ENCODE data around the gene DGLUCY.
"Not testable (repeated sequence)": the region's sequence is repeated elsewhere in the genome, so short reads cannot be mapped to it uniquely, and the experiment has no call there.

DGLUCY gene

DNA sequence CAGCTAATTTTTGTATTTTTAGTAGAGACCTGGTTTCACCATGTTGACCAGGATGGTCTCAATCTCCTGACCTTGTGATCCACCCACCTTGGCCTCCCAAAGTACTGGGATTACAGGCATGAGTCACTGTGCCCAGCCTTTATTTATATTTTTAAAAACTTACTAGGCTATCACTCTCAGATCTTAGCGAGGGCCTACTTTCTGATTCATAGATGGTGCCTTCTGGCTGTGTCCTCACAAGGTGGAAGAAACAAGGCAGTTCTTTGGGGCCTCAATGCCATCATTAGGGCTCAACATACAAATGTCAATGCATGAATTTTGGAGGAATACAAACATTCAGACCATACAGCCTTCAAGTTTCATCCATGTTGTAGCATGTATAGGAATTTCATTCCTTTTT, 2.4 kb upstream of the DGLUCY start:
- no peak for DNase-seq

GRCh38 chr14:91112194-91112593, 1.7 kb upstream of the DGLUCY start:
- DNase-seq = no peak

GRCh38 chr14:91114079-91115065, 499 bp downstream of the DGLUCY start:
- peak; percentile 81 for DNase-seq

- no peak for DNase-seq
Observed at GRCh38 chr14:91115986-91116770, 2.3 kb downstream of the DGLUCY start.

GRCh38 chr14:91116913-91117588, 3.2 kb downstream of the DGLUCY start:
- no peak for DNase-seq

GRCh38 chr14:91117960-91118359, 4.1 kb downstream of the DGLUCY start:
- no peak for DNase-seq

- no peak for DNase-seq
Observed at GRCh38 chr14:91118511-91119068, 4.7 kb downstream of the DGLUCY start.

GRCh38 chr14:91119556-91120311, 5.9 kb downstream of the DGLUCY start:
- DNase-seq = no peak

DNA sequence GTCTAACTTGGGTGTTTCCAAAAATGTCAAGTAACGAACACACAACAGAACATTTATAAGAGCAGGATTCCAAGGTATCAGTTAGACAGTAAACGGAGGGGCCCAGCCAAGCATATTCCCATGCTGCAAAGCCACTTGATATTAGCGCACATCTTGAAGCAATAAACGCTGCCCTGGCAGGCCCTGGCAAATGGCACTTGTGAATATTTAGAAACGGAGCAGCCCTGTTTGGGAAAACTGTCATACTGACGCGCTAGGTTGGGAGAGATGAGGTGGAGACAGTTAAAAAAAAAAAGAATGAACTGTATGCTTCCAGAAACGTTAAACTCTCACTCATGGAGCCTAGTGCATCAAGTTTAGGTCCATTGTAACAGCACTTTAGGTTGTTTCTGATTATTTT, 9.3 kb downstream of the DGLUCY start:
- DNase-seq = peak; percentile 10

DNA sequence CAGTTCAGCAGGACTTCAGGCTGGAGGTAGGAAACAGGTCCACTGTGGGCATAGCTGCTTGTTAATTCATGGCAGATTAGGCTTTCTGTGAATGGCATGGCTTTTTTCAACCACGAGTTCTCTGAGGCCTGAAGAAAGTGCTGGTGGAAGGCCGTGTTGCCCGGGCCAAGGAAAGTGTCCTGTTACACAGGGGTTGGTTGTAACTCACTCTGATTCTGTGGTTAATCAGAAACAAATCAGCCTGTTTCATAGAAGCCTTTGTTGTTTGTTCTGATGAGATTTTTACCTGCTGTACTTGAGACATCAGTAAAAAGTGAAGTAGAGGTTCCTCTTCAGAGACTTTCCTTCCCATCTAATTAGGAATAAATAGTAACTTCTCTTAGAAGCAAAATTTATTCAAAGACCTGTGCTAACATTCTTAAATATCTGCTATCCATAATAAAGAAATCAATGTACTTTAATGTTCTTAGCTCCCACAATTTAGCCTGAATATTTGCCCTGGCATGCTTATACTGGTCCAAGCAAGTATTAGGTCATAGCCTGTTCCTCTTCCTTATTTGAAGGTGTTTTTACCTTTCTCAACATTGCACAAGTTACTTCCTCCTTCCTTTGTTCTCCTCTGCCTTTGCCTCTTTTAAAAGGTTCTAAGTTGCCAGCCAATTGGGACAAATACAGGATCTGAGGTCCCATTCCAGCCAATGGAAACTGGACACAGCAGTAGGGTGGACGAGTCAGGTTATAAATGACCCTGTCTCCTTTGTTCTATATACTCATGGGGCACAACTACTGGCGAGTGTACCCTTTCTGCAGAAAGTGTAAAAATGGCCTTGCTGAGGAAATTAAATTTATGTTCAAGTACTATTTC, 10.8 kb downstream of the DGLUCY start:
- not testable (repeated sequence) for DNase-seq

GRCh38 chr14:91125271-91125660, 11.4 kb downstream of the DGLUCY start:
- DNase-seq = no peak

DNA sequence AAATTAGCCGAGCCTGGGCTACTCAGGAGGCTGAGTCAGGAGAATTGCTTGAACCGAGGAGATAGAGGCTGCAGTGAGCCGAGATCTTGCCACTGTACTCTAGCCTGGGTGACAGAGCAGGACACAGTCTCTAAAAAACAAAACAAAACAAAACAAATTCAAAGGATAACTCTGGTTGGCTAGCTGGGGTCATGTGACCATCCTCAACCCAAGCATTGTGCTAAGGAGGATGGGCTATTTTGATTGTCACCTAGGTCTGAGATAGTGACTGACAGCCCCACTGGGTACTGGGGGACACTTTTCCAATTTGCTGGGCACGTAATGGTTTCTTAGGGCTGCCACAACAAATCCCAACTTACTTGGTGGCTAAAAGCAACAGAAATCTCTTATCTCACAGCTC, 11.9 kb downstream of the DGLUCY start:
- DNase-seq = no peak

DNA sequence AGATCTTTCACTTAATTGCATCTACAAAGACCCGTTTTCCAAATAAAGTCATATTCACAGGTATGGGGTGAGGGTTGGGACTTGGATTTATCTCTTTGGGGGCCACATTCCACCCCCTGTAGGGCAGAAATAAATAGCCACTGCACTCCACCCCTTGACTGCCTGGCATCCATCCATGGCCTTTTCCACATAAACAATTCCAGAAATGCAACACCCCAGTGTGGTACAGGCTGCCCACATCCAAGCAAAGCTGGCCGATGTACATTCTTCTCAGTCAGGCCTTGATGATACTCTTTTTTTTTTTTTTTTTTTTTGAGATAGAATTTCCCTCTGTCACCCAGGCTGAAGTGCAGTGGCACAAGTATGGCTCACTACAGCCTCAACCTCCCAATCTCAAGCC, 12.9 kb downstream of the DGLUCY start:
- no peak for DNase-seq

DNA sequence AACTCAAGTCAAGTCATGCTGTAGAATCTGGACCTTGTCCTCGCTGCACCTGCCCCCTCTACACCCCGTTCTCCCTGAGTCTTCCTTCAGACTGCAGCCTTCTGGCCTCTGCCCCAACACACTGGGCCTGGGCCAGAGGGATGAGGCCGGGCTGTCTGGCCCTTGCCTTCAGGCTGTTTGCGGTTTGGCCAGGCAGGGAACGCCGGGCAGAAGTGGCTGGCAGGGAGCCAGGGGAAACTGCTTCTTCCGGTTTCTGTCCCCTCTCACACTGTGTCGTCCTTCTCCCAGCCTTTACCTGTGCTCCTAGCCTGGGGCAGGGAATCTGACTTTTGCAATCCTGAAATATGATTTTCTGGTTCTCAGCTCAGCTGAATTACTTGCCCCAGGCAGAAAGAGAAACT, 13.5 kb downstream of the DGLUCY start:
- DNase-seq = no peak

DNA sequence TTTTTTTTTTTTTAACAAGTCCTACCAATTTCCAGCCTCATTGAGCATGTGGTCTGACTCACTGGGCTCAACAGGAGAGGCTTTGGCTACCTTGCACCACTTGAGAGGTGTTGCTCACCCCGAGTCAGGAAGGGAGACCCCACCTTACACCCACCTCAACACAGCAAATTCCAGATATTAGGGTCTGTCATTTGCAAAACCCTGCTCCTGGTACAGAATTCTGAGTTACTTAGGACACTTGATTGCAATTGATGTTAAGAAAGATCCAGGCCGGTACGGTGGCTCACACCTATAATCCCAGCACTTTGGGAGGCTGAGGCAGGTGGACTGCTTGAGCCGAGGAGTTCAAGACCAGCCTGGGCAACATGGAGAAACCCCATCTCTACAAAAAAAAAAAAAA, 14.1 kb downstream of the DGLUCY start:
- no peak for DNase-seq

DNA sequence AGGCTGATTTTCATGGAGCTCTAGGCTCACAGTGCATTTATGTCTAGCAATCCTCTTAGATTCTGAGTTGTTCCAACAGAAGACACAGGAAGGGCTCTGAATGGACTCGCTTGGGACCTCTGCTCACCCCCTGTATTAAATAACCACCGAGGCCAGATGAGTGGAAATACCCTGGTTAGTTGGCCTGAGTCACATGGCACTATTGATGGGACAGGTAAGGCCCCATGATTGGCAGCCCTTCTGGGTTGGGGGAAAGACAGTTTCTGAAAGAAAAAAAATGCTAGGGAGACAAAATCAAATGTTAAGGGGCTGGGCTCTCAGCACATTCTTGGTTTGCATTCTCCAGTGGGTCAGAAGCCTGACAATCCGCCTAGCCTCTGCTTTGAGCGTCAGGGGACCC, 14.8 kb downstream of the DGLUCY start:
- DNase-seq = no peak

DNA sequence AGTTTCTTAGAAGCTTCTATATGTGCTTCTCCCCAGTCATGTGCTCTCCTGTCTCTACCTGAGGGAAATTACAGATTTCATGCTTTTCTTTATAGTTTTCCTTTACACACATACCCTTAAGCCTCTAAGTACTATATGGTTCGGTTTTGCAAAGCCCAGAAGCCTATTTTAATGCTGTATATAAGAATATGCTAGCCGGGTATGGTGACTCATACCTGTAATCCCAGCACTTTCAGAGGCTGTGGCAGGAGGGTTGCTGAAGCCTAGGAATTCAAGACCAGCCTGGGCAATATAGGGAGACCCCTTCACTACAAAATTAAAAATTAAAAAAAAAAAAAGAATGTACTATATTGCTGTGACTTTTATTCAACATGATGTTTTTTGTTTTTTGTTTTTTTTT, 15.4 kb downstream of the DGLUCY start:
- no peak for DNase-seq

DNA sequence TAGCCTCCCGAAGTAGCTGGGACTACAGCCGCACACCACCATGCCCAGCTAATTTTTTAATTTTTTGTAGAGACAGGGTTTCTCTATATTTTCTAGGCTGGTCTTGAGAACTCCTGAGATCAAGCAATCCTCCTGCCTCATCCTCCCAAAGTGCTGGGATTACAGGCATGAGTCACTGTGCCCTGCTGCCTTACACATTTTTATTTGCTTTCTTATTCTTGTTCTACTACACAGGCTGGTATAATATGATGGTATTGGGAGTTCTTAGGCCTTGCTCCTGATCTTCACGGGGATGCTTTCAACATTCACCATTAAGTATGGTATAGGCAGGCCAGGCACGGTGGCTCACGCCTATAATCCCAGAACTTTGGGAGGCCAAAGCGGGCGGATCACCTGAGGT, 21.2 kb downstream of the DGLUCY start:
- DNase-seq = no peak

DNA sequence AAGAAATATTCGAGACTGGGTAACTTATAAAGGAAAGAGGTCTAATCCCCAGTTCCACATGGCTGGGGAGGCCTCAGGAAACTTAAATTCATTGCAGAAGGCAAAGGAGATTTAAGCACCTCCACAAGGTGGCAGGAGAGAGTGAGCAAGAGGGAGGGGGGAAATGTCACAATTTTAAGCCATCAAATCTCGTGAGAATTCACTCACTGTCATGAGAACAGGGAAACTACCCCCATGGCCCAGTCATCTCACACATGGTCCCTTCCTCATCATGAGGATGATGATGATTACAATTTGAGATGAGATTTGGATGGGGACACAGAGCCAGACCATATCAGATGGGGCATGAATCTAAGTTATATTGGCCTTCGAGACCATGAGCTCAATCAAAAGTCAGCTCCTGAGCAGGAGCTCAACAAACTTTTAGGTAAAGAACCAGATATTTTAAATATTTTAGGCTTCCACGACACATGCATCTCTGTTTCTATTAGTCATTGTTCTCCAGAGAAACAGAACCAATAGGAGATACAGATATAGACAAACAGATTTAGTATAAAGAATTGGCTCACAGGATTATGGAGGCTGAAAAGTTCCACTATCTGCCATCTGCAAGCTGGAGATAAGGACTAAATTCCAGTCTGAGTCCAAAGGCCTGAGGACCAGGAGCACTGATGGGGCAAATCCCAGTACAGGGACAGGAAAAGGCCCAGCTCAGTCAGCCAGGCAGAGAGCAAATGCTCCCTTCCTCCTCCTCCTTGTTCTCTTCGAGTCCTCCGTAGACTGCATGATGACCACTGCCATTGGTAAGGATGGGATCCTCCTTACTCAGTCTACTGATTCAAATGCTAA, 24.9 kb downstream of the DGLUCY start:
- no peak for DNase-seq

- no peak for DNase-seq
Observed at GRCh38 chr14:91139776-91140175, 25.9 kb downstream of the DGLUCY start.

All from NCI-H2227 treated with DMSO at 0.1 percent for 48 hours (cell line).